HepG2 (cell line): ENCODE results near the gene INAFM1. TPM values are rescaled to one million over a fixed set of nuclear protein-coding genes. Genes with fewer than 3 reads are reported as not detected.
A peak's percentile ranks its signal among the peaks of the same experiment; 100 is the strongest.

Experiments used
- ADNP ChIP-seq: sonication (generic); formaldehyde crosslinking; IDR thresholded peaks from 2 replicates; pipeline ENCODE4 v1.4.0; 2020; ENCODE audit warnings: missing genetic modification reagents
- AKAP8 ChIP-seq: sonication (generic); formaldehyde crosslinking; IDR thresholded peaks from 2 replicates; pipeline ENCODE4 v1.5.1; 2020; ENCODE audit warnings: mild to moderate bottlenecking, missing genetic modification reagents
- ARHGAP35 ChIP-seq: sonication (generic); formaldehyde crosslinking; IDR thresholded peaks from 2 replicates; pipeline ENCODE4 v1.9.0; 2022; ENCODE audit warnings: mild to moderate bottlenecking, inconsistent platforms, moderate library complexity, missing genetic modification reagents, borderline replicate concordance
- BORCS8-MEF2B ChIP-seq: sonication (generic); formaldehyde crosslinking; IDR thresholded peaks from 2 replicates; pipeline ENCODE4 v1.8.0; 2022; ENCODE audit warnings: mild to moderate bottlenecking, missing genetic modification reagents
- GATAD1 ChIP-seq: IDR thresholded peaks from 2 replicates; pipeline ENCODE4 v1.6.1; 2016; ENCODE audit warnings: missing genetic modification reagents, missing compliant biosample characterization
- MAF1 ChIP-seq: sonication (generic); formaldehyde crosslinking; IDR thresholded peaks from 2 replicates; pipeline ENCODE4 v1.5.0; 2020; ENCODE audit warnings: missing genetic modification reagents, borderline replicate concordance
- NONO ChIP-seq, 2 experiments: fragments of 450-650 bp in 1 of 2; sonication (generic) in 1 of 2; formaldehyde crosslinking in 1 of 2; IDR thresholded peaks in 1 of 2; conservative IDR thresholded peaks in 1 of 2; 2 replicates each; pipeline versions ENCODE4 v1.6.1 to v1.8.0; 2017 to 2022; ENCODE audit warnings: mild to moderate bottlenecking in 1 of 2, missing genetic modification reagents in 1 of 2, moderate library complexity in 1 of 2
- NR3C1 ChIP-seq: sonication (generic); formaldehyde crosslinking; IDR thresholded peaks from 2 replicates; pipeline ENCODE4 v1.4.0; 2020; ENCODE audit warnings: missing genetic modification reagents
- PHF20 ChIP-seq: sonication (generic); formaldehyde crosslinking; IDR thresholded peaks from 2 replicates; pipeline ENCODE4 v1.5.0; 2020; ENCODE audit warnings: mild to moderate bottlenecking, missing genetic modification reagents
- RAD51 ChIP-seq: fragments of 450-650 bp; IDR thresholded peaks from 2 replicates; pipeline ENCODE4 v1.6.1; 2016; ENCODE audit warnings: borderline replicate concordance
- RFXANK ChIP-seq: IDR thresholded peaks from 2 replicates; pipeline ENCODE4 v1.6.1; 2016
- RXRB ChIP-seq: IDR thresholded peaks from 2 replicates; pipeline ENCODE4 v1.6.1; 2016; ENCODE audit warnings: borderline replicate concordance, missing genetic modification reagents, missing compliant biosample characterization
- SALL1 ChIP-seq: sonication (generic); formaldehyde crosslinking; IDR thresholded peaks from 2 replicates; pipeline ENCODE4 v1.8.0; 2022; ENCODE audit warnings: mild to moderate bottlenecking, missing genetic modification reagents
- SP2 ChIP-seq: sonication (generic); formaldehyde crosslinking; IDR thresholded peaks from 2 replicates; pipeline ENCODE4 v1.5.1; 2020; ENCODE audit warnings: mild to moderate bottlenecking, missing genetic modification reagents
- TFDP1 ChIP-seq: IDR thresholded peaks from 2 replicates; pipeline ENCODE4 v1.6.1; 2016; ENCODE audit warnings: missing compliant biosample characterization, missing genetic modification reagents, borderline replicate concordance
- ZMYM2 ChIP-seq: sonication (generic); formaldehyde crosslinking; IDR thresholded peaks from 2 replicates; pipeline ENCODE4 v1.8.0; 2022; ENCODE audit warnings: mild to moderate bottlenecking, missing genetic modification reagents
- ZNF264 ChIP-seq: sonication (generic); formaldehyde crosslinking; IDR thresholded peaks from 2 replicates; pipeline ENCODE4 v1.4.0; 2020; ENCODE audit warnings: missing genetic modification reagents
- ZNF337 ChIP-seq: sonication (generic); formaldehyde crosslinking; IDR thresholded peaks from 2 replicates; pipeline ENCODE4 v1.5.1; 2020; ENCODE audit warnings: missing genetic modification reagents, low read depth, mild to moderate bottlenecking, borderline replicate concordance
- polyA plus RNA-seq, 8 experiments: library from polyadenylated mRNA; depleted of rRNA in 3 of 8; stranded (reverse) in 7 of 8; unstranded in 1 of 8; fragments of >200 nt; fragmentation: Illumina TruSeq in 4 of 8; extraction: Trizol in 4 of 8; gene quantifications; 2 replicates each; pipeline versions ENCODE4 v1.2.1 to v1.2.3, GENCODE V29; 2011 to 2016; ENCODE audit warnings: low read depth in 4 of 8, missing spikeins in 1 of 8, mixed read lengths in 1 of 8; ENCODE audit not compliant: insufficient read depth in 1 of 8
- total RNA-seq, 5 experiments: library from RNA; depleted of rRNA; stranded (reverse); fragments of >200 nt; fragmentation: Illumina TruSeq; extraction: Trizol; gene quantifications; 2 replicates each; pipeline ENCODE4 v1.2.3, GENCODE V29; 2016; ENCODE audit warnings: low read depth in 1 of 5
- TF ChIP-seq, protein P1 (sequence below): sonication (generic); formaldehyde crosslinking; IDR thresholded peaks from 2 replicates; pipeline ENCODE4 v1.5.1; 2020; ENCODE audit warnings: missing genetic modification reagents, mild to moderate bottlenecking, borderline replicate concordance
- TF ChIP-seq, protein P2 (sequence below): sonication (generic); formaldehyde crosslinking; IDR thresholded peaks from 2 replicates; pipeline ENCODE4 v1.5.1; 2020; ENCODE audit warnings: missing genetic modification reagents, mild to moderate bottlenecking, borderline replicate concordance
- TF ChIP-seq, protein P3 (sequence below): sonication (generic); formaldehyde crosslinking; IDR thresholded peaks from 2 replicates; pipeline ENCODE4 v1.4.0; 2020; ENCODE audit warnings: missing genetic modification reagents

Gene INAFM1
- total and polyA plus RNA-seq, 2 of the 13 experiments (the other 11 are each of a cell fraction or from before 2014, with no cell fraction given): 0.88 to 1.9 TPM

GRCh38 chr19:47255879-47256692 lies 18.6 kb upstream of the INAFM1 start, which contains the start of gene CCDC9 (continued):
- TF ChIP-seq, protein P1, sequence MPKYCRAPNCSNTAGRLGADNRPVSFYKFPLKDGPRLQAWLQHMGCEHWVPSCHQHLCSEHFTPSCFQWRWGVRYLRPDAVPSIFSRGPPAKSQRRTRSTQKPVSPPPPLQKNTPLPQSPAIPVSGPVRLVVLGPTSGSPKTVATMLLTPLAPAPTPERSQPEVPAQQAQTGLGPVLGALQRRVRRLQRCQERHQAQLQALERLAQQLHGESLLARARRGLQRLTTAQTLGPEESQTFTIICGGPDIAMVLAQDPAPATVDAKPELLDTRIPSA: no peak
- TF ChIP-seq ADNP (CRISPR knock-in tag) (0 out of 2 replicates have a peak, but pooled peaks have one; percentile 54), RXRB (CRISPR knock-in tag) (no peak), MAF1 (CRISPR knock-in tag) (peak; percentile 42; the same call in 1 of the 2 replicates), NONO (IDR thresholded peaks at IDR 0.05) (no peak), NONO (CRISPR knock-in tag; conservative IDR thresholded peaks at IDR 0.05) (peak; percentile 26; the same call in 1 of the 2 replicates), GATAD1 (CRISPR knock-in tag) (peak; percentile 87), ZMYM2 (peak; percentile 77; the same call in 1 of the 2 replicates), AKAP8 (CRISPR knock-in tag) (0 out of 2 replicates have a peak, but pooled peaks have one; percentile 54), ARHGAP35 (CRISPR knock-in tag) (0 out of 2 replicates have a peak, but pooled peaks have one; percentile 57), PHF20 (peak; percentile 86), BORCS8-MEF2B (0 out of 2 replicates have a peak, but pooled peaks have one; percentile 29), TFDP1 (CRISPR knock-in tag) (peak; percentile 33; the same call in 1 of the 2 replicates), NR3C1 (CRISPR knock-in tag) (no peak), SALL1 (peak; percentile 62), SP2 (CRISPR knock-in tag) (peak; percentile 17; the same call in 1 of the 2 replicates), RFXANK (CRISPR knock-in tag) (peak; percentile 60; the same call in 1 of the 2 replicates), ZNF264 (CRISPR knock-in tag) (no peak), RAD51 (peak; percentile 80), ZNF337 (CRISPR knock-in tag) (no peak)
- TF ChIP-seq, protein P2, sequence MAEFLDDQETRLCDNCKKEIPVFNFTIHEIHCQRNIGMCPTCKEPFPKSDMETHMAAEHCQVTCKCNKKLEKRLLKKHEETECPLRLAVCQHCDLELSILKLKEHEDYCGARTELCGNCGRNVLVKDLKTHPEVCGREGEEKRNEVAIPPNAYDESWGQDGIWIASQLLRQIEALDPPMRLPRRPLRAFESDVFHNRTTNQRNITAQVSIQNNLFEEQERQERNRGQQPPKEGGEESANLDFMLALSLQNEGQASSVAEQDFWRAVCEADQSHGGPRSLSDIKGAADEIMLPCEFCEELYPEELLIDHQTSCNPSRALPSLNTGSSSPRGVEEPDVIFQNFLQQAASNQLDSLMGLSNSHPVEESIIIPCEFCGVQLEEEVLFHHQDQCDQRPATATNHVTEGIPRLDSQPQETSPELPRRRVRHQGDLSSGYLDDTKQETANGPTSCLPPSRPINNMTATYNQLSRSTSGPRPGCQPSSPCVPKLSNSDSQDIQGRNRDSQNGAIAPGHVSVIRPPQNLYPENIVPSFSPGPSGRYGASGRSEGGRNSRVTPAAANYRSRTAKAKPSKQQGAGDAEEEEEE (CRISPR knock-in tag): no peak; the same call in 1 of the 2 replicates
- TF ChIP-seq, protein P3, sequence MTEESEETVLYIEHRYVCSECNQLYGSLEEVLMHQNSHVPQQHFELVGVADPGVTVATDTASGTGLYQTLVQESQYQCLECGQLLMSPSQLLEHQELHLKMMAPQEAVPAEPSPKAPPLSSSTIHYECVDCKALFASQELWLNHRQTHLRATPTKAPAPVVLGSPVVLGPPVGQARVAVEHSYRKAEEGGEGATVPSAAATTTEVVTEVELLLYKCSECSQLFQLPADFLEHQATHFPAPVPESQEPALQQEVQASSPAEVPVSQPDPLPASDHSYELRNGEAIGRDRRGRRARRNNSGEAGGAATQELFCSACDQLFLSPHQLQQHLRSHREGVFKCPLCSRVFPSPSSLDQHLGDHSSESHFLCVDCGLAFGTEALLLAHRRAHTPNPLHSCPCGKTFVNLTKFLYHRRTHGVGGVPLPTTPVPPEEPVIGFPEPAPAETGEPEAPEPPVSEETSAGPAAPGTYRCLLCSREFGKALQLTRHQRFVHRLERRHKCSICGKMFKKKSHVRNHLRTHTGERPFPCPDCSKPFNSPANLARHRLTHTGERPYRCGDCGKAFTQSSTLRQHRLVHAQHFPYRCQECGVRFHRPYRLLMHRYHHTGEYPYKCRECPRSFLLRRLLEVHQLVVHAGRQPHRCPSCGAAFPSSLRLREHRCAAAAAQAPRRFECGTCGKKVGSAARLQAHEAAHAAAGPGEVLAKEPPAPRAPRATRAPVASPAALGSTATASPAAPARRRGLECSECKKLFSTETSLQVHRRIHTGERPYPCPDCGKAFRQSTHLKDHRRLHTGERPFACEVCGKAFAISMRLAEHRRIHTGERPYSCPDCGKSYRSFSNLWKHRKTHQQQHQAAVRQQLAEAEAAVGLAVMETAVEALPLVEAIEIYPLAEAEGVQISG (CRISPR knock-in tag): peak; percentile 90
